ENCODE data around the gene ATG7. TPM values are rescaled to one million over a fixed set of nuclear protein-coding genes. Genes with fewer than 3 reads are reported as not detected.

ATG7 gene
- total and polyA plus RNA-seq, 12 donors = 9.1 to 118 (median 40.0) TPM

- H3K4me1 ChIP-seq (replicated peaks in 1 of 2) = peaks cover 16 to 25% of the 10 kb centered on the region in 2 donors
- intact Hi-C loops (cut with DNase I) = no loop called here
- H3K9me3 ChIP-seq (replicated peaks in 1 of 3) = no peaks in the 10 kb centered on the region
- no peak for TF ChIP-seq POLR2A (IDR thresholded peaks at IDR 0.05)
- no peak for TF ChIP-seq CTCF (IDR thresholded peaks at IDR 0.05)
- no peak overlapping the region for H3K4me3 ChIP-seq
- no peaks in the 10 kb centered on the region for H3K27me3 ChIP-seq
- no peak for DNase-seq
- 92 to 99% (median 95%) methylated on average over 6 of the region's 6 CpGs for WGBS, 4 donors
- H3K27ac ChIP-seq = no peak overlapping the region
- H3K36me3 ChIP-seq (replicated peaks in 1 of 2) = no peaks in the 10 kb centered on the region
These were observed 222.1 kb downstream of the ATG7 start for GRCh38 chr3:11494131-11494916.

- intact Hi-C loops (cut with DNase I) = no loop called here
- no peaks in the 10 kb centered on the region for H3K36me3 ChIP-seq (replicated peaks in 1 of 2)
- H3K4me3 ChIP-seq = no peak overlapping the region
- H3K9me3 ChIP-seq (replicated peaks in 1 of 3) = no peaks in the 10 kb centered on the region
- H3K4me1 ChIP-seq (replicated peaks in 1 of 2) = peaks cover 16 to 27% of the 10 kb centered on the region in 2 donors
- TF ChIP-seq CTCF (IDR thresholded peaks at IDR 0.05) (no peak), POLR2A (IDR thresholded peaks at IDR 0.05) (no peak)
- peak in 2 of 7 donors; percentile 35 to 39 for DNase-seq
- H3K27me3 ChIP-seq = no peaks in the 10 kb centered on the region
- H3K27ac ChIP-seq = peak overlapping the region in 2 of 5 donors; percentile 32 to 70
- WGBS, 4 donors = 61 to 70% (median 63%) methylated on average over 11 of the region's 11 CpGs
These were observed 223.9 kb downstream of the ATG7 start for GRCh38 chr3:11495948-11496557.

DNA sequence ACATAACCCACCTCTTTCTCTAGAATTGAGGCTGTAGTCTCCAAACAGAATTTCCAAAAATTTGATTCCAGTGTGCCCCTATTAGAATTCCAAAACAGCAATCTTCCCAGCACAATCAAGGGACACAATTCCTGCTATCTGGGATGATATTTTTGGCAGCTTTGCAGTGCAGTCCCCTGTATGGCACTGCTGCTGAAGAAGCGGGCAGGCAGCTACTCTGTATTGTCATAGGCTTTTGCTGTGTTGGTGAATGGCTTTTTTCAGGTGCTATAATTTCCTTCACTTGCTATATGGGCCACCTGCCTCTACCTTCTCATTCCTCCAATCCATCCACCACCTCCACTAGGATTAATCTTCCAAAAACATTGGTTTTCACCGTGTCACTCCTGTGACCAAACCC is 226.0 kb downstream of the ATG7 start:
- no peak for DNase-seq
- no peaks in the 10 kb centered on the region for H3K36me3 ChIP-seq (replicated peaks in 1 of 2)
- H3K4me3 ChIP-seq = no peak overlapping the region
- no peaks in the 10 kb centered on the region for H3K27me3 ChIP-seq
- no peaks in the 10 kb centered on the region for H3K9me3 ChIP-seq (replicated peaks in 1 of 3)
- TF ChIP-seq POLR2A (IDR thresholded peaks at IDR 0.05) (no peak), CTCF (IDR thresholded peaks at IDR 0.05) (no peak)
- 92 to 95% (median 93%) methylated on average over 2 of the region's 2 CpGs for WGBS, 4 donors
- intact Hi-C loops (cut with DNase I) = no loop called here
- H3K4me1 ChIP-seq (replicated peaks in 1 of 2) = peaks cover 16 to 27% of the 10 kb centered on the region in 2 donors
- H3K27ac ChIP-seq = peak overlapping the region in 3 of 5 donors; percentile 45 to 59 (median 57)

DNA sequence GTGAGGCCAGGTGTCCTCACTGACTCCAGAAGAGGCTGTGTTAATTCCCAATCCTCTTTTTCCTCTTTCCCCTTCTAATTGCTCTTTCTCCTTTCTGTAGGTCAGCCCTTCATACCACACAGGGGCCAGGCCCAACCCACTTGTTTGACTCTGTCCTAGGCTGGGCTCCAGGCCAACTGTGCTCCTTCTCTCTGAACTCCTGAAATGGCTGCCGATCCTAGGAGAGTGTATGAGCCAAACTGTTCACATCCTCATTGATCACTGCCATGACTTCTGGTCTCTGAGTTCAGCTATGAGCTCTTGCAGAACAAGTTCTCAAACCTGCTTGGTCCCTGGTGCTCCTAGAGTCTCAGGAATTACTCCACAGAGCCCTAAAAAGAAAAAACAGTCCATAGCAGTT is 226.4 kb downstream of the ATG7 start:
- TF ChIP-seq CTCF (IDR thresholded peaks at IDR 0.05) (no peak), POLR2A (IDR thresholded peaks at IDR 0.05) (no peak)
- H3K36me3 ChIP-seq (replicated peaks in 1 of 2) = no peaks in the 10 kb centered on the region
- peak; percentile 50 to 93 (median 86) for DNase-seq
- no peaks in the 10 kb centered on the region for H3K9me3 ChIP-seq (replicated peaks in 1 of 3)
- H3K27me3 ChIP-seq = no peaks in the 10 kb centered on the region
- intact Hi-C loops (cut with DNase I) = no loop called here
- peaks cover 16 to 27% of the 10 kb centered on the region in 2 donors for H3K4me1 ChIP-seq (replicated peaks in 1 of 2)
- H3K27ac ChIP-seq = peak overlapping the region in 3 of 5 donors; percentile 45 to 59 (median 57)
- no peak overlapping the region for H3K4me3 ChIP-seq
- 8 to 24% (median 18%) methylated on average over 1 of the region's 1 CpG for WGBS, 4 donors
